SK-N-SH treated with all-trans-retinoic acid at 6 μM for 48 hours (cell line): ENCODE measurements around the gene CHRD.

Experiments used
- ATAC-seq: fragments of 200-7000 bp; cut with Tn5 transposase; 3 replicates; pipeline ENCODE4 v1.9.1; 2020; ENCODE audit warnings: mild to moderate bottlenecking, moderate library complexity
- ARNTL ChIP-seq: fragments of 450-650 bp; formaldehyde crosslinking; IDR thresholded peaks from 2 replicates; pipeline ENCODE4 v1.5.0; 2020; ENCODE audit warnings: low read depth, mild to moderate bottlenecking, moderate library complexity, borderline replicate concordance
- BACH2 ChIP-seq: fragments of 250-450 bp; sonication (Bioruptor Pico); IDR thresholded peaks from 2 replicates; pipeline ENCODE4 v1.9.0; 2021; ENCODE audit warnings: mild to moderate bottlenecking, borderline replicate concordance
- CREB5 ChIP-seq: fragments of 250-450 bp; sonication (Bioruptor Pico); IDR thresholded peaks from 2 replicates; pipeline ENCODE4 v1.5.1; 2020; ENCODE audit warnings: low read depth, mild to moderate bottlenecking, moderate library complexity
- CSDC2 ChIP-seq: fragments of 250-450 bp; sonication (Bioruptor Pico); IDR thresholded peaks from 2 replicates; pipeline ENCODE4 v1.5.0; 2020; ENCODE audit warnings: mild to moderate bottlenecking, moderate library complexity
- CSRNP3 ChIP-seq: fragments of 250-450 bp; sonication (Bioruptor Pico); IDR thresholded peaks from 2 replicates; pipeline ENCODE4 v1.5.1; 2021; ENCODE audit warnings: mild to moderate bottlenecking, moderate library complexity
- ESRRG ChIP-seq: fragments of 250-450 bp; sonication (Bioruptor Pico); IDR thresholded peaks from 2 replicates; pipeline ENCODE4 v1.6.1; 2021; ENCODE audit warnings: mild to moderate bottlenecking
- GLIS3 ChIP-seq: fragments of 250-450 bp; sonication (Bioruptor Pico); IDR thresholded peaks from 2 replicates; pipeline ENCODE4 v1.5.0; 2020; ENCODE audit warnings: mild to moderate bottlenecking, moderate library complexity
- ISL1 ChIP-seq: fragments of 250-450 bp; sonication (Bioruptor Pico); IDR thresholded peaks from 2 replicates; pipeline ENCODE4 v2.1.2; 2022; ENCODE audit warnings: mild to moderate bottlenecking, moderate library complexity
- OSR1 ChIP-seq: fragments of 250-450 bp; sonication (Bioruptor Pico); IDR thresholded peaks from 2 replicates; pipeline ENCODE4 v1.8.0; 2022; ENCODE audit warnings: moderate library complexity, mild to moderate bottlenecking, inconsistent platforms
- POU6F1 ChIP-seq: fragments of 250-450 bp; sonication (Bioruptor Pico); IDR thresholded peaks from 2 replicates; pipeline ENCODE4 v1.8.0; 2021; ENCODE audit warnings: low read depth, mild to moderate bottlenecking, moderate library complexity, borderline replicate concordance
- PPARA ChIP-seq: fragments of 250-450 bp; sonication (Bioruptor Pico); IDR thresholded peaks from 2 replicates; pipeline ENCODE4 v1.5.0; 2020; ENCODE audit warnings: mild to moderate bottlenecking, borderline replicate concordance
- RARB ChIP-seq: fragments of 250-450 bp; sonication (Bioruptor Pico); IDR thresholded peaks from 2 replicates; pipeline ENCODE4 v1.8.0; 2021; ENCODE audit warnings: mild to moderate bottlenecking, moderate library complexity
- SNAI2 ChIP-seq: fragments of 250-450 bp; sonication (Bioruptor Pico); IDR thresholded peaks from 2 replicates; pipeline ENCODE4 v1.5.0; 2020; ENCODE audit warnings: mild to moderate bottlenecking, moderate library complexity
- TCF4 ChIP-seq: fragments of 250-450 bp; sonication (Bioruptor Pico); IDR thresholded peaks from 2 replicates; pipeline ENCODE4 v1.8.0; 2021; ENCODE audit warnings: mild to moderate bottlenecking, moderate library complexity, borderline replicate concordance
- TOX ChIP-seq: fragments of 250-450 bp; sonication (Bioruptor Pico); IDR thresholded peaks from 2 replicates; pipeline ENCODE4 v1.8.0; 2021; ENCODE audit warnings: mild to moderate bottlenecking, moderate library complexity, borderline replicate concordance
- TSHZ2 ChIP-seq: fragments of 250-450 bp; sonication (Bioruptor Pico); IDR thresholded peaks from 2 replicates; pipeline ENCODE4 v1.5.0; 2020; ENCODE audit warnings: mild to moderate bottlenecking, moderate library complexity
- ZC3H10 ChIP-seq: fragments of 250-450 bp; sonication (Bioruptor Pico); IDR thresholded peaks from 2 replicates; pipeline ENCODE4 v1.5.1; 2021; ENCODE audit warnings: mild to moderate bottlenecking, moderate library complexity
- ZNF565 ChIP-seq: fragments of 450-650 bp; formaldehyde crosslinking; conservative IDR thresholded peaks from 2 replicates; pipeline ENCODE4 v1.5.0; 2020; ENCODE audit warnings: low read depth, mild to moderate bottlenecking, moderate library complexity
- ZNF70 ChIP-seq: fragments of 450-650 bp; formaldehyde crosslinking; IDR thresholded peaks from 2 replicates; pipeline ENCODE4 v1.5.0; 2020; ENCODE audit warnings: mild to moderate bottlenecking, moderate library complexity
- TF ChIP-seq, protein P1 (sequence below): fragments of 250-450 bp; sonication (Bioruptor Pico); IDR thresholded peaks from 2 replicates; pipeline ENCODE4 v1.8.0; 2020; ENCODE audit warnings: mild to moderate bottlenecking, moderate library complexity, borderline replicate concordance

Gene CHRD

DNA sequence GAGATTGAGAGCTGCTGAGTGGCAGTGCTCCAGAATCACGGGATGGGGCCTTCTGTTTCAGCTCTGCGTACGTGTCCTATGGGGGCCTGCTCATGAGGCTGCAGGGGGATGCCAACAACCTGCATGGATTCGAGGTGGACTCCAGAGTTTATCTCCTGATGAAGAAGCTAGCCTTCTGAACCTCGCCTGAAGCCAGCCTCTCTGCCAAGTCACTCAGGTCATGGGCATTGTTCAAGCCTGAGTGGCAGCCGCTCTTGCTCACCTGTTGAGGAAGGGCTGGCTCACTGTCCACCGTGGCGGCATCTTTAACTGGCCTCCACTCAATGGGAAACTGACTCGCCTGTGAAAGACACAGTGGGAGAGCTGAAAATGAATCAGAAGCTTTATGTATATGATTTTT, 11.7 kb upstream of the CHRD start (continued):
- TF ChIP-seq POU6F1 (CRISPR knock-in tag) (no peak), SNAI2 (no peak), CREB5 (CRISPR knock-in tag) (no peak)

DNA sequence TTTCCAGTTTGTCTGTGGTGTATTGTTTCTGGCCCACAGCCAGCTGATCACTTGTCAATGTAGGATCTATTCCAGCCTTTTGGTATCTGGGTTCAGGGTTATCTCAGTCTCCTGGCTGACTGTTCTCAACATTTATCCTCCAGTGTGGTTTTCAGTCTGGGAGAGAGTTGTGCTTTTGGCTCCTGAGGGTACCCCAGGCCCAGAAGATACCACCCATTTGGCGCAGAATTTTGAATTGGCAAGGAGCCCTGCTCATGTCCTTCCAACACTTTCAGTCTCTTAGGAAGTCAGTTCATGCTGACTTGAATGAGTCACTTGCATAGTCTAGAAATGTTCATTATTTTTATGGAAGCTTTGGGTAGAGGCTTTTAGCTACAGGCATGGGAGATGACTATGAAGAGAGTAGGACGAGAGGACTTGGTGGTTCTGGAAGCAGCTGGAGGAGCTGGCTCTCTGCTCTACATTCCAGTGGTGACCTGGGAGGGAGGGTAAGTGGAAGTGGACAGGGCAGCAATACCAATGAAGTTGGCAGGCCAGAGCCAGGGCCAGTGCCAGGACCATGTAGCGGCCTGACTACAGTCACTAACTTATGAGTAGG, 11.2 kb upstream of the CHRD start:
- TF ChIP-seq SNAI2 (no peak), CSRNP3 (no peak), RARB (CRISPR knock-in tag) (no peak), TSHZ2 (no peak), GLIS3 (CRISPR knock-in tag) (no peak), ZNF565 (CRISPR knock-in tag) (no peak), OSR1 (CRISPR knock-in tag) (no peak), ISL1 (CRISPR knock-in tag) (no peak), ZNF70 (CRISPR knock-in tag) (no peak), ZC3H10 (CRISPR knock-in tag) (no peak), CSDC2 (CRISPR knock-in tag) (no peak), ESRRG (no peak), POU6F1 (CRISPR knock-in tag) (no peak), ARNTL (CRISPR knock-in tag) (no peak), CREB5 (CRISPR knock-in tag) (no peak), BACH2 (CRISPR knock-in tag) (no peak), TOX (no peak), TCF4 (no peak), PPARA (CRISPR knock-in tag) (no peak)
- TF ChIP-seq, protein P1, sequence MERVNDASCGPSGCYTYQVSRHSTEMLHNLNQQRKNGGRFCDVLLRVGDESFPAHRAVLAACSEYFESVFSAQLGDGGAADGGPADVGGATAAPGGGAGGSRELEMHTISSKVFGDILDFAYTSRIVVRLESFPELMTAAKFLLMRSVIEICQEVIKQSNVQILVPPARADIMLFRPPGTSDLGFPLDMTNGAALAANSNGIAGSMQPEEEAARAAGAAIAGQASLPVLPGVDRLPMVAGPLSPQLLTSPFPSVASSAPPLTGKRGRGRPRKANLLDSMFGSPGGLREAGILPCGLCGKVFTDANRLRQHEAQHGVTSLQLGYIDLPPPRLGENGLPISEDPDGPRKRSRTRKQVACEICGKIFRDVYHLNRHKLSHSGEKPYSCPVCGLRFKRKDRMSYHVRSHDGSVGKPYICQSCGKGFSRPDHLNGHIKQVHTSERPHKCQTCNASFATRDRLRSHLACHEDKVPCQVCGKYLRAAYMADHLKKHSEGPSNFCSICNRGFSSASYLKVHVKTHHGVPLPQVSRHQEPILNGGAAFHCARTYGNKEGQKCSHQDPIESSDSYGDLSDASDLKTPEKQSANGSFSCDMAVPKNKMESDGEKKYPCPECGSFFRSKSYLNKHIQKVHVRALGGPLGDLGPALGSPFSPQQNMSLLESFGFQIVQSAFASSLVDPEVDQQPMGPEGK: no peak
- peak; percentile 26 for ATAC-seq
